Keratinocyte (primary cell): ENCODE results near the gene YWHAE. TPM values are rescaled to one million over a fixed set of nuclear protein-coding genes. Genes with fewer than 3 reads are reported as not detected.

Experiments used
- DNase-seq: peaks from one replicate; pipeline ENCODE4 v3.0.0-alpha.2; 2011; ENCODE audit warnings: low read depth, missing footprints, low spot score
- FAIRE-seq: peaks from 2 replicates; lab custom pipeline; 2011; peaks lifted over from hg19 to GRCh38; lab: Jason Lieb, UNC
- H2AFZ ChIP-seq: 2 replicates; pipeline ENCODE4 v1.6.0; 2012; ENCODE audit warnings: low read length, control low read depth, inconsistent platforms; ENCODE audit not compliant: control insufficient read depth
- H3K27ac ChIP-seq: 2 replicates; pipeline ENCODE4 v1.5.1; 2011; ENCODE audit warnings: low read length; ENCODE audit not compliant: control insufficient read depth, insufficient read depth
- H3K27me3 ChIP-seq: 3 replicates; pipeline ENCODE4 v1.6.0; 2011; ENCODE audit warnings: low read length; ENCODE audit not compliant: control insufficient read depth, insufficient read depth; ENCODE audit errors: extremely low read depth
- H3K36me3 ChIP-seq, 2 experiments: 2 replicates in 1 of 2; 3 replicates in 1 of 2; pipeline ENCODE4 v1.5.1; 2011; ENCODE audit warnings: low read length in 2 of 2, mild to moderate bottlenecking in 1 of 2; ENCODE audit not compliant: control insufficient read depth in 2 of 2, insufficient read depth in 2 of 2; ENCODE audit errors: extremely low read depth in 1 of 2
- H3K4me1 ChIP-seq: 3 replicates; pipeline ENCODE4 v1.5.1; 2011; ENCODE audit warnings: low read length; ENCODE audit not compliant: control insufficient read depth, insufficient read depth; ENCODE audit errors: extremely low read depth
- H3K4me2 ChIP-seq: 3 replicates; pipeline ENCODE4 v1.6.0; 2011; ENCODE audit warnings: low read depth, low read length; ENCODE audit not compliant: control insufficient read depth, insufficient read depth; ENCODE audit errors: extremely low read depth
- H3K4me3 ChIP-seq, 3 experiments: fragments of 200-600 bp in 1 of 3; sonication (generic) in 1 of 3; 2 replicates in 2 of 3; 3 replicates in 1 of 3; pipeline ENCODE4 v1.5.1; 2011 to 2016; ENCODE audit warnings: low read length in 3 of 3, mild to moderate bottlenecking in 3 of 3, control low read depth in 2 of 3, inconsistent platforms in 1 of 3, low read depth in 1 of 3, mixed read lengths in 1 of 3, mixed run types in 1 of 3, moderate library complexity in 1 of 3; ENCODE audit not compliant: control insufficient read depth in 2 of 3, insufficient read depth in 2 of 3; ENCODE audit errors: extremely low read depth in 1 of 3
- H3K79me2 ChIP-seq: 2 replicates; pipeline ENCODE4 v1.6.0; 2012; ENCODE audit warnings: low read length; ENCODE audit not compliant: control insufficient read depth, insufficient read depth
- H3K9ac ChIP-seq: 3 replicates; pipeline ENCODE4 v1.6.0; 2011; ENCODE audit warnings: low read length; ENCODE audit not compliant: control insufficient read depth, insufficient read depth; ENCODE audit errors: extremely low read depth
- H3K9me1 ChIP-seq: 3 replicates; pipeline ENCODE4 v1.6.0; 2011; ENCODE audit warnings: low read length; ENCODE audit not compliant: control insufficient read depth, insufficient read depth; ENCODE audit errors: extremely low read depth
- H3K9me3 ChIP-seq: 2 replicates; pipeline ENCODE4 v1.5.1; 2012; ENCODE audit warnings: low read depth, low read length; ENCODE audit not compliant: control insufficient read depth
- H4K20me1 ChIP-seq: 3 replicates; pipeline ENCODE4 v1.6.0; 2011; ENCODE audit warnings: low read length; ENCODE audit not compliant: control insufficient read depth, insufficient read depth; ENCODE audit errors: extremely low read depth
- EZH2 ChIP-seq: IDR thresholded peaks from one replicate; pipeline ENCODE4 v1.6.1; 2012; ENCODE audit warnings: inconsistent platforms, mild to moderate bottlenecking, low read length, moderate library complexity
- dilution Hi-C: fragments of 300-500 bp; cut with MboI; formaldehyde crosslinking; loops from one replicate; pipeline ENCODE4 v1.7.0; 2020; ENCODE audit warnings: low sequenced_read_pairs; ENCODE audit not compliant: extremely low pct_ligation_motif_present
- polyA plus RNA-seq, 5 experiments: library from polyadenylated mRNA; depleted of rRNA in 3 of 5; stranded (reverse) in 3 of 5; stranded (forward) in 1 of 5; unstranded in 1 of 5; fragments of >200 nt; gene quantifications; 1 replicate in 1 of 5; 2 replicates in 3 of 5; 3 replicates in 1 of 5; pipeline versions ENCODE4 v1.2.1 to v1.2.3, GENCODE V29; 2011 to 2012; ENCODE audit warnings: missing spikeins in 2 of 5, low read depth in 1 of 5, low replicate concordance in 1 of 5
- TF ChIP-seq, protein P1 (sequence below), 3 experiments: IDR thresholded peaks in 1 of 3; conservative IDR thresholded peaks in 1 of 3; optimal IDR thresholded peaks in 1 of 3; 2 replicates in 2 of 3; 3 replicates in 1 of 3; pipeline versions ENCODE3 to v1.5.1; 2011; ENCODE audit warnings: low read length in 3 of 3, mild to moderate bottlenecking in 3 of 3, moderate library complexity in 2 of 3, control low read depth in 1 of 3, inconsistent platforms in 1 of 3; ENCODE audit not compliant: insufficient read depth in 2 of 3; ENCODE audit errors: extremely low read depth in 1 of 3

YWHAE gene
- polyA plus RNA-seq, 1 donor (not counting 4 experiments of a cell fraction or from before 2014, with no cell fraction given): 739 TPM

DNA sequence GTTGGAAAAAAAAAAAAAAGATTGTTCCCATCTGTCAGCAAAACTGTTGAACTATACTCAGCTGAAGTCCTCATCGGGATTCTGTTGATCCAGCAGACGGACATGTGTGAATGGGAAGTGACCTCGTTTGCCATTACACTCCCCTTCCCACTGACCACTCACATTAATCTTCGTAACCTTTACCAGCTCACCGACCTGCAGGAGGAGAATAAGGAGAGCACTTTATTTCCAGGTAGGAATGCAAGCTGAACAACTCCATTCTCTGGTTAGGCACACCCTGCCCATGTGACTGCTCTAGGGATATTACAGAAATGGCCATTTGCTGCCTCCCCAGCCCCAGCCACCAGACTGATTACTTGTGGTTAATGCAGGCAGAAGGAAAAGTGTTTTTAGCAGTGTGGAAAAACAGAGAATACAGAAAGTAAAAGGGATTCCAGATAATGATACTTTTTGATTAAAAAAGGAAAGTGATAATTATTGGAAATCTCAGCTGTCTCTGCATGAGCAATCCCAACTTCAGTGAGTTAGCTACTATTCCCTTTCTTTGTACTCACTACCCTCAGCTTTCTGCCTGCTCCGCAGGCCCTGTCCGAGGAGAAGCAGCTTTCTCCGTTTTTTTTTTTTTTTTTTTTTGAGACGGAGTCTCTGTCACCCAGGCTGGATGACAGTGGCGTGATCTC is 23.6 kb upstream of the YWHAE start:
- peaks cover 15 to 31% of the 10 kb centered on the region in 2 experiments for H3K36me3 ChIP-seq
- H3K9me1 ChIP-seq: peaks cover 3% of the 10 kb centered on the region
- peaks cover 57% of the 10 kb centered on the region for H3K79me2 ChIP-seq
- no peaks in the 10 kb centered on the region for H3K9me3 ChIP-seq
- no peak overlapping the region for H2AFZ ChIP-seq
- peaks cover 12% of the 10 kb centered on the region for H4K20me1 ChIP-seq
- no peak for DNase-seq
- H3K4me1 ChIP-seq: peaks cover 18% of the 10 kb centered on the region
- no peak for FAIRE-seq
- H3K4me3 ChIP-seq: no peak overlapping the region
- dilution Hi-C loops: no loop called here
- H3K4me2 ChIP-seq: peak overlapping the region; percentile 36
- H3K9ac ChIP-seq: no peak overlapping the region
- H3K27me3 ChIP-seq: no peaks in the 10 kb centered on the region
- H3K27ac ChIP-seq: peak overlapping the region; percentile 62
- TF ChIP-seq, protein P1, sequence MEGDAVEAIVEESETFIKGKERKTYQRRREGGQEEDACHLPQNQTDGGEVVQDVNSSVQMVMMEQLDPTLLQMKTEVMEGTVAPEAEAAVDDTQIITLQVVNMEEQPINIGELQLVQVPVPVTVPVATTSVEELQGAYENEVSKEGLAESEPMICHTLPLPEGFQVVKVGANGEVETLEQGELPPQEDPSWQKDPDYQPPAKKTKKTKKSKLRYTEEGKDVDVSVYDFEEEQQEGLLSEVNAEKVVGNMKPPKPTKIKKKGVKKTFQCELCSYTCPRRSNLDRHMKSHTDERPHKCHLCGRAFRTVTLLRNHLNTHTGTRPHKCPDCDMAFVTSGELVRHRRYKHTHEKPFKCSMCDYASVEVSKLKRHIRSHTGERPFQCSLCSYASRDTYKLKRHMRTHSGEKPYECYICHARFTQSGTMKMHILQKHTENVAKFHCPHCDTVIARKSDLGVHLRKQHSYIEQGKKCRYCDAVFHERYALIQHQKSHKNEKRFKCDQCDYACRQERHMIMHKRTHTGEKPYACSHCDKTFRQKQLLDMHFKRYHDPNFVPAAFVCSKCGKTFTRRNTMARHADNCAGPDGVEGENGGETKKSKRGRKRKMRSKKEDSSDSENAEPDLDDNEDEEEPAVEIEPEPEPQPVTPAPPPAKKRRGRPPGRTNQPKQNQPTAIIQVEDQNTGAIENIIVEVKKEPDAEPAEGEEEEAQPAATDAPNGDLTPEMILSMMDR (optimal IDR thresholded peaks at IDR 0.05 in 1 of 3, IDR thresholded peaks at IDR 0.05 in 1 of 3, conservative IDR thresholded peaks at IDR 0.05 in 1 of 3; ENCODE audit: extremely low read depth in 1 of 3, insufficient read depth in 2 of 3, low read length in 3 of 3): no peak
- TF ChIP-seq EZH2: no peak

DNA sequence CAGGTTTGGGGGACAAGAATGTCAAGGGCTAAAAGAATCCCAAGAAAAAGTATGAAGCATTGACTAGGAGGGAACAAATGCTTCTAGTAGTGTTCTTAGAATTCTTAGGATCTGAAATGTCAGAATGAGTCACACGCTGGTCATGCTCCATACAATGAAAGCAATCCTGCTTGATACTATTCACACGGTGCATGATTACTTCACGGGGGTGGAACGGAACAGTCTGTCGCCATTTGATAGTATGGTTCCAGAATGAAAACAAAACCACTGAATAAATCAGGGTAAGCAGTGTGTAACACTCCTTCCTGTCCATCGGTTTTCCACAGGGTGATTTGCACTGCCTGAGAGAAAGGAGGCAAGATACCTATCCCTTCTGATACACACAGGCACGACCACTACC is 22.9 kb upstream of the YWHAE start:
- no peak overlapping the region for H2AFZ ChIP-seq
- DNase-seq: peak; percentile 41
- H3K9ac ChIP-seq: no peak overlapping the region
- no peaks in the 10 kb centered on the region for H3K27me3 ChIP-seq
- H3K4me2 ChIP-seq: peak overlapping the region; percentile 52
- H3K9me1 ChIP-seq: peaks cover 3% of the 10 kb centered on the region
- H3K27ac ChIP-seq: peak overlapping the region; percentile 62
- no peak overlapping the region for H3K4me3 ChIP-seq
- H3K9me3 ChIP-seq: no peaks in the 10 kb centered on the region
- dilution Hi-C loops: no loop called here
- peaks cover 55% of the 10 kb centered on the region for H3K79me2 ChIP-seq
- H3K4me1 ChIP-seq: peaks cover 18% of the 10 kb centered on the region
- TF ChIP-seq, protein P1 (optimal IDR thresholded peaks at IDR 0.05 in 1 of 3, IDR thresholded peaks at IDR 0.05 in 1 of 3, conservative IDR thresholded peaks at IDR 0.05 in 1 of 3; ENCODE audit: extremely low read depth in 1 of 3, insufficient read depth in 2 of 3, low read length in 3 of 3): no peak
- TF ChIP-seq EZH2: no peak
- peaks cover 15 to 31% of the 10 kb centered on the region in 2 experiments for H3K36me3 ChIP-seq
- peak; percentile 100 for FAIRE-seq
- H4K20me1 ChIP-seq: peaks cover 12% of the 10 kb centered on the region
